Gastrocnemius medialis (tissue), 4 donors: ENCODE data around the gene LRMDA.

Experiments
- POLR2A ChIP-seq, 2 donors: fragments of 450-650 bp; IDR thresholded peaks; one replicate each; pipeline ENCODE4 v1.6.1; 2017; ENCODE audit warnings: antibody characterized with exemption in 2 of 2, mild to moderate bottlenecking in 2 of 2, moderate library complexity in 2 of 2
- TF ChIP-seq, protein P1 (sequence below), 5 experiments: fragments of 450-650 bp in 3 of 5; fragments of 200-600 bp in 2 of 5; sonication (generic) in 2 of 5; IDR thresholded peaks in 4 of 5; conservative IDR thresholded peaks in 1 of 5; 1 replicate in 4 of 5; 2 replicates in 1 of 5; pipeline ENCODE4 v1.5.1; 2016 to 2019; ENCODE audit warnings: antibody characterized with exemption in 5 of 5, mild to moderate bottlenecking in 3 of 5, moderate library complexity in 3 of 5

DNA sequence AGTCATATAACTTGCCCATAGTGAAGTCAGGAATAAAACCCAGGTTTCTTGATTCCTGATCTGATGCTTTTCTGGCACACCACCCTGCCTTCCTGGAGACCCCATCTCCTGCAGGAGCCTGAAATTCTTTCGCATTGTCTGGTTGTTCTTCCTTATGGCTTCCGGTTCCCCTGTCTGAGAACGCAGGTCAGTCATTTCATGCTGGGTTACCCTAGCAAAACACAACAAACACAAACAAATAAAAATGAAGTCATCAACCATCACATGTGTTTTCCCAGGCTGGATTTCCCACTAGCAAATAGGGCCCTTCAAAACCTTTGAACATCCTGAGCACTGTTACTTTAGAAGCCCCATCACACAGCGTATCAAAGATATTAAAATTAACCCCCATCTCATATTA is 569.6 kb downstream of the LRMDA start:
- TF ChIP-seq, protein P1, sequence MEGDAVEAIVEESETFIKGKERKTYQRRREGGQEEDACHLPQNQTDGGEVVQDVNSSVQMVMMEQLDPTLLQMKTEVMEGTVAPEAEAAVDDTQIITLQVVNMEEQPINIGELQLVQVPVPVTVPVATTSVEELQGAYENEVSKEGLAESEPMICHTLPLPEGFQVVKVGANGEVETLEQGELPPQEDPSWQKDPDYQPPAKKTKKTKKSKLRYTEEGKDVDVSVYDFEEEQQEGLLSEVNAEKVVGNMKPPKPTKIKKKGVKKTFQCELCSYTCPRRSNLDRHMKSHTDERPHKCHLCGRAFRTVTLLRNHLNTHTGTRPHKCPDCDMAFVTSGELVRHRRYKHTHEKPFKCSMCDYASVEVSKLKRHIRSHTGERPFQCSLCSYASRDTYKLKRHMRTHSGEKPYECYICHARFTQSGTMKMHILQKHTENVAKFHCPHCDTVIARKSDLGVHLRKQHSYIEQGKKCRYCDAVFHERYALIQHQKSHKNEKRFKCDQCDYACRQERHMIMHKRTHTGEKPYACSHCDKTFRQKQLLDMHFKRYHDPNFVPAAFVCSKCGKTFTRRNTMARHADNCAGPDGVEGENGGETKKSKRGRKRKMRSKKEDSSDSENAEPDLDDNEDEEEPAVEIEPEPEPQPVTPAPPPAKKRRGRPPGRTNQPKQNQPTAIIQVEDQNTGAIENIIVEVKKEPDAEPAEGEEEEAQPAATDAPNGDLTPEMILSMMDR (IDR thresholded peaks at IDR 0.05 in 4 of 5, conservative IDR thresholded peaks at IDR 0.05 in 1 of 5): no peak
- TF ChIP-seq POLR2A (IDR thresholded peaks at IDR 0.05): no peak
